GM10266 (cell line): ENCODE data around the gene ENKUR.

ENCODE experiments used
- DNase-seq: peaks from one replicate; pipeline ENCODE4 v3.0.0; 2012; ENCODE audit errors: extremely low spot score
- CTCF ChIP-seq: IDR thresholded peaks from 2 replicates; pipeline ENCODE4 v1.5.1; 2012; ENCODE audit warnings: mild to moderate bottlenecking, low read depth; ENCODE audit not compliant: control insufficient read depth, insufficient read depth; ENCODE audit errors: missing control alignments

The ENKUR gene

GRCh38 chr10:25047088-25047487, 31.1 kb upstream of the ENKUR start:
- no peak for DNase-seq
- no peak for TF ChIP-seq CTCF

- TF ChIP-seq CTCF, result no peak
- DNase-seq, result no peak
Measured at GRCh38 chr10:25046641-25047040, 30.7 kb upstream of the ENKUR start.

- no peak for TF ChIP-seq CTCF
- DNase-seq, result no peak
Measured at GRCh38 chr10:25039531-25039930, 23.6 kb upstream of the ENKUR start.

GRCh38 chr10:25038325-25038724, 22.4 kb upstream of the ENKUR start:
- no peak for DNase-seq
- TF ChIP-seq CTCF, result no peak

- DNase-seq, result no peak
- no peak for TF ChIP-seq CTCF
Measured at GRCh38 chr10:25036381-25036780, 20.4 kb upstream of the ENKUR start.

GRCh38 chr10:25029519-25029918, 13.6 kb upstream of the ENKUR start:
- TF ChIP-seq CTCF, result no peak

GRCh38 chr10:25028711-25029110, 12.8 kb upstream of the ENKUR start:
- no peak for DNase-seq
- TF ChIP-seq CTCF, result no peak

More at GRCh38 chr10:25029519-25029918, 13.6 kb upstream of the ENKUR start:
- DNase-seq, result no peak

GRCh38 chr10:25026463-25026862, 10.5 kb upstream of the ENKUR start:
- no peak for TF ChIP-seq CTCF
- no peak for DNase-seq
